NT2/D1 (cell line): Measurements from ENCODE around the gene CD4.

Source experiments
- DNase-seq: peaks from one replicate; pipeline ENCODE4 v3.0.0-alpha.2; 2011; ENCODE audit warnings: low read depth, low spot score
- H3K27me3 ChIP-seq: 2 replicates; pipeline ENCODE4 v1.6.0; 2011; ENCODE audit warnings: mild to moderate bottlenecking; ENCODE audit not compliant: insufficient read length, insufficient read depth
- H3K36me3 ChIP-seq: 2 replicates; pipeline ENCODE4 v1.6.1; 2011; ENCODE audit warnings: mild to moderate bottlenecking, low read length, mixed read lengths; ENCODE audit not compliant: insufficient read depth, insufficient read length
- H3K4me1 ChIP-seq: 2 replicates; pipeline ENCODE4 v1.5.1; 2011; ENCODE audit not compliant: insufficient read depth, insufficient read length
- H3K4me3 ChIP-seq: 2 replicates; pipeline ENCODE4 v1.5.1; 2011; ENCODE audit warnings: low read depth; ENCODE audit not compliant: insufficient read length
- H3K9ac ChIP-seq: 2 replicates; pipeline ENCODE4 v1.6.0; 2011; ENCODE audit warnings: low read depth; ENCODE audit not compliant: insufficient read length
- H3K9me3 ChIP-seq: 2 replicates; pipeline ENCODE4 v1.5.1; 2011; ENCODE audit warnings: mild to moderate bottlenecking, low read length; ENCODE audit not compliant: insufficient read depth
- SUZ12 ChIP-seq: IDR thresholded peaks from 2 replicates; pipeline ENCODE4 v1.6.1; 2011; ENCODE audit not compliant: insufficient read length, insufficient read depth; ENCODE audit errors: extremely low read depth
- YY1 ChIP-seq: IDR thresholded peaks from 2 replicates; pipeline ENCODE4 v1.6.1; 2011; ENCODE audit not compliant: insufficient read length, insufficient read depth
- ZNF274 ChIP-seq: IDR thresholded peaks from 2 replicates; pipeline ENCODE4 v1.6.1; 2011; ENCODE audit warnings: mild to moderate bottlenecking, low read depth, low read length

Gene CD4

DNA sequence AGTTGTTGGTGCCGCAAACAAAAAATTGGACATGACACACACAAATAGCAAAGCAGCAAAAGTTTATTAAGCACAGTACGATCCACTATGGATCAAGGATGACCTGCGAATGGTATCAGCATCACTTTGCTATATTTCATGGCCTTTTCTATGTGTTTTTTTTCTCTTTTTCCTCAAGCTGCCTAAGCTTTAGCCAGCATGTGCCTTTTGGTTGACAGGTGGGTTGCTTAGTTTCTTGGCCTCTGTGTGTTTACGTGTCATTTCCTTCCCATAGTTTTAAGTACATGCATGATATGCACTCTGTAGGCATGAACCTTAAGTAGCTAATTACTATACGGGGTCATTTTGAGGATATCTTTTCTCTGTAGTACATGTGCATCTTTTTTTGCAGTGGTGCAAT is 9.8 kb downstream of the CD4 start:
- Histone ChIP-seq H3K27me3 (no peaks in the 10 kb centered on the region), H3K4me1 (no peaks in the 10 kb centered on the region), H3K4me3 (no peak overlapping the region), H3K36me3 (no peaks in the 10 kb centered on the region), H3K9me3 (no peaks in the 10 kb centered on the region; the same call in 1 of the 2 replicates), H3K9ac (no peak overlapping the region)
- TF ChIP-seq YY1 (no peak), ZNF274 (no peak), SUZ12 (no peak)
- no peak for DNase-seq

DNA sequence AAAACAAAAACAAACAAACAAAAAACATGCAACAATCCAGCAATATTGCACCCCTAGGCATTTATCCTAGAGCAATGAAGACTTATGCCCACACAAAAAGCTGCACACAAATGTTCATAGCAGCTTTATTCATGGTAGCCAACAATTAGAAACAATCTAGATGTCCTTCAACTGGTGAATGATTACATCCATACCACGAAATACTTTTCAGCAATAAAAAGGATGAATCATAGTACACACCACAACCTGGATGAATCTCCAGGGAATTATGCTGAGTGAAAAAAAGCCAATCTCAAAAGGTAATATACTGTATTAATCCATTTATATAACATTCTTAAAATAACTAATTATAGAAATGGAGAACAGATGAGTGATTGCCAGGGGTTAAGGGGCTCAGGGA is 17.8 kb downstream of the CD4 start:
- H3K9me3 ChIP-seq = no peaks in the 10 kb centered on the region; the same call in 1 of the 2 replicates
- TF ChIP-seq SUZ12 (no peak), YY1 (no peak), ZNF274 (no peak)
- H3K4me3 ChIP-seq = no peak overlapping the region
- H3K9ac ChIP-seq = no peak overlapping the region
- H3K36me3 ChIP-seq = no peaks in the 10 kb centered on the region
- DNase-seq = no peak
- no peaks in the 10 kb centered on the region for H3K27me3 ChIP-seq
- peaks cover 8% of the 10 kb centered on the region for H3K4me1 ChIP-seq

DNA sequence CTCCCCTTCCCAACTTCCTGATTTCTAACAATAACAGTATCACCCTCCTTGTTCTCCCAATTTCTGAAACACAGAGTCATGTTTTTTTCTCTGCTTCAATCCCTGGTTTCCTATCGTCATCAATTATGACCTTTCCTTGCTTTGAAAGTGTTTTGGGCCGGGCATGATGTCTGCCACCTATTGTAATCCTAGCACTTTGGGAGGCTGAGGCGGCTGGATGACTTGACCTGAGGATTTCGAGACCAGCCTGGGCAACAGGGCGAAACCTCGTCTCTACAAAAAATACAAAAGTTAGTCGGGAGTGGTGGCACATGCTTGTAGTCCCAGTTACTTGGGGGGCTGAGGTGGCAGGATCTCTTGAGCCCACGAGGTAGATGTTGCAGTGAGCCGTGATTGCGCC is 19.7 kb downstream of the CD4 start:
- Histone ChIP-seq H3K36me3 (no peaks in the 10 kb centered on the region), H3K4me3 (no peak overlapping the region), H3K27me3 (peaks cover 4% of the 10 kb centered on the region), H3K4me1 (peaks cover 8% of the 10 kb centered on the region), H3K9me3 (no peaks in the 10 kb centered on the region; the same call in 1 of the 2 replicates), H3K9ac (no peak overlapping the region)
- DNase-seq = no peak
- no peak for TF ChIP-seq SUZ12
- no peak for TF ChIP-seq ZNF274
- TF ChIP-seq YY1 = no peak

DNA sequence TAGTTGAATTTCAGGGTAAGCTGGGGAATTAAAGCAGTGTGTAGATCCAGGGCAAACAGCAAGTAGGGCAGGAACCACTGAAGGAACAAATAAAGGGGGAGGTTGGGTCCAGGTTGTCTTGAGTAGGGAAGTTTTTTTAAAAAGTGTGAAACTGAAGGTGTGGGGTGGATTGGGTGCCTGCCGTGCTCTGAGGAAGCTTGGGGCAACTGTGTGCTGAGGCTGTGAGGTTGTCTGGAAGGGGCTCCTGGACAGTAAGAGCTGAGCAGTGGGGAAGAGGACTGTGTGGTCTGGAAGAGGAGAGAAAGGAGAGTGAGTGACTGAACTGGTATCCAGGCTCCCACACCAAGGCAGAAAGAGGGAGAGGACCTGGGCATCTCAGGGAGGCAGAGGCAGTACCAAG is 21.4 kb downstream of the CD4 start:
- Histone ChIP-seq H3K4me3 (no peak overlapping the region), H3K9ac (peak overlapping the region; percentile 12), H3K9me3 (no peaks in the 10 kb centered on the region), H3K36me3 (no peaks in the 10 kb centered on the region), H3K27me3 (peaks cover 19% of the 10 kb centered on the region), H3K4me1 (peaks cover 11% of the 10 kb centered on the region)
- TF ChIP-seq ZNF274 = no peak
- no peak for TF ChIP-seq YY1
- TF ChIP-seq SUZ12 = no peak
- no peak for DNase-seq

GRCh38 chr12:6813363-6813762 is 24.0 kb downstream of the CD4 start:
- DNase-seq = no peak
- H3K4me3 ChIP-seq = no peak overlapping the region
- peaks cover 21% of the 10 kb centered on the region for H3K4me1 ChIP-seq
- peaks cover 23% of the 10 kb centered on the region for H3K27me3 ChIP-seq
- TF ChIP-seq SUZ12 (no peak), ZNF274 (no peak), YY1 (no peak)
- no peaks in the 10 kb centered on the region for H3K9me3 ChIP-seq
- no peak overlapping the region for H3K9ac ChIP-seq
- H3K36me3 ChIP-seq = no peaks in the 10 kb centered on the region

DNA sequence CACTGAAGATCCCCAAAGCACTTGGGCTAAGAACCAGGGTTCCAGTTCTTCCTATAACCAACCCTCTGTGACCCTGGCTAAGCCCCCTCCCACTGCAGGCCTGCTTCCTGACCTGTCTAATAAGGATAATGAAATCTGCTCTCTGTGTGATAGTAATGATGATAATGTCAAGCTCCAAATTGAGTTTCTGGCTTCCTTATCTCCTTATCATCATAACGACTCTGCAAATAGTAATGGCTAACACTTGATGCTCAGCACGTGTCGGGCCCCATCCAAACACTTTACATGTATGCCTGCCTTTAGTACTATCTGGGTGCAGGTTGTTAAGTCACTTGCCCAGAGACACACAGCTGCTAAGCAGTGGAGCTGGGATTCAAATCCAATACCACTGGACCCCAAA is 27.3 kb downstream of the CD4 start:
- no peaks in the 10 kb centered on the region for H3K36me3 ChIP-seq
- TF ChIP-seq ZNF274 (no peak), SUZ12 (no peak), YY1 (no peak)
- H3K9ac ChIP-seq = no peak overlapping the region

GRCh38 chr12:6817098-6817497 is 27.8 kb downstream of the CD4 start:
- Histone ChIP-seq H3K4me1 (peaks cover 35% of the 10 kb centered on the region), H3K9ac (no peak overlapping the region), H3K4me3 (no peak overlapping the region), H3K27me3 (peaks cover 23% of the 10 kb centered on the region), H3K9me3 (no peaks in the 10 kb centered on the region), H3K36me3 (no peaks in the 10 kb centered on the region)
- TF ChIP-seq YY1 = no peak
- TF ChIP-seq SUZ12 = no peak
- no peak for DNase-seq

More for the DNA sequence above, 27.3 kb downstream of the CD4 start:
- H3K4me1 ChIP-seq = peaks cover 32% of the 10 kb centered on the region
- H3K27me3 ChIP-seq = peaks cover 23% of the 10 kb centered on the region
- H3K4me3 ChIP-seq = no peak overlapping the region
- no peak for DNase-seq
- H3K9me3 ChIP-seq = no peaks in the 10 kb centered on the region
